ENCODE results near the gene HSDL1.
"Not testable (repeated sequence)": the region's sequence is repeated elsewhere in the genome, so short reads cannot be mapped to it uniquely, and the experiment has no call there.

Gene HSDL1

DNA sequence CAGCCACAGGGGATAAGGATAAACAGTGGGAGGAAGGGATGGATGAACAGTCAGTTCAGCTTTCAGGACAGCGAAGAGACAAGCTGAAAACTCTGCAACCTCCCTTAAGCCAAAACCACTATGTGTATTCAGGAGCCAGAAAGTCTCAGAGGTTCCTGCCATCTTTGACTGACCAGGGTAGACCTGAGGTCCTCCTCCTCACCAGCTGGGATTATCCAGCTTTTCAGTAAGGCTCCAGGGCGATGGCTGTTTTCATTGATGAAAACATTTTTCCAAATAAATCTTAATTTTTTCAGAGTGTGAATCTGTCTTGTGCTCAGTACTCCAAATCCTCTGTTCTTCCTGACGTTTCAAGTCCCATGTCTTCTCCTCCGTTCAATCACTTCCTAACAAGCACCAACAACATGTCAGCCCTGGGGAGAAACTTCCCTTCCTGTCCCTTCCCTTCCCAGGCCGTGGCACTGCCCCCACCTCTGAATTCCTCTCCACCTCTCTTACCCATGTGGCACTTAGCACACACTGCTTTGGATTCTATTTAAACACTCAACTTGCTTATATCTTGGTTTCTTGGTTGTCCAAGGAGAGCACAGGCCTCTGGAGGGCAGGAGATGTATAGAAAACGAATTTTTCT, 5.2 kb downstream of the HSDL1 start:
- in situ Hi-C loops (cut with HindIII; ENCODE audit: low sequenced_read_pairs) = loop anchor here (5.0 kb wide), 1 partner anchor 98 kb away; no protein-coding TSS in a partner anchor

DNA sequence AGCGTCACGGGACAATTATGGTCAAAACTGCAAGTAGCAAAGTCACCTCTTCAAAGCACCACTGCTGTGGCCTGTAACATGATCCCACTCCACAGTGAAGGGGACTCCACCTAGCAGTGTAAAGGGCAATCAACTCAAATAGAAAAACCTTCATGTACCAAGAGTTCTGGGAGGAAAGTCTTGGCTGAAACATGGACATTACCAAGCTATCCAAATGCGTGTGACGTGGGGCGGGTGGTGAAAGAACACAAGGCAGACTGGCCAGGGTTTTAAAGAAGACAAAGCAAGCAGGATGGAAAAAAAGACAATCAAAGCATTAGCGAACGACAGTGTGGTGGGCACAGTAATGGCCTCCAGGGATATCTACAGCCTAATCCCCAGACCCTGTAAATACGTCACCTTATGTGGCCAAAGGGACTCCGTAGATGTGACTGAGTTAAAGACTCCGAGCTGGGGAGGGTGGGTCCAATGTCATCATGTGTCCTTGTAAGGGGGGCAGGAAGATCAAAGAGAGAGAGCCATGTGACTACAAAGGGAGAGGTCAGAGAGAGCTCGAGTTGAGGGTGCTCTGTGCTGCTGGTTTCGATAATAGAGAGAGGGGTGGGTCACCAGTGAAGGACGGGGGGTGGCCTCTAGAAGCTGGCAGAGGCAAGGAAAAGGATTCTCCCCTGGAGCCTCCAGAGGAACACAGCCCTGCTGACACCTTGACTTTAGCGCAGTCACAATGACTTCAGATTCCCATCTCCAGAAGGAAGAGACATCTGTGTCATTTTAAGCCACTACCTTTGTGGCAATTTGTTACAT, 6.0 kb downstream of the HSDL1 start:
- in situ Hi-C loops (cut with HindIII; ENCODE audit: low sequenced_read_pairs) = no loop called here

DNA sequence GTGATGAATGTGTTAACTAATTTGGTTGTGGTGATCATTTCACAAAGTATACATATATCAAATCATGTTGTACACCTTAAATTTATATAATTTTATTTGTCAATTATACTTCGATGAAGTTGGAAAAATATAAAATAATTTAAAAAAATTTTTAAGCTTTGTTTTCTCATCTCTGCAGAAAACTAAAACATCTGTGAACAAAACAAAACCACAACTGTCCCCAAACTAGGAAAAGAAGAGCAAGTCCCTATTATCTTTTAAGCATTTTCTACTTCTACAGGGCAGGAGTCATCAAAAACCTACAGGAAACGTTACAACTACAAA, 6.5 kb downstream of the HSDL1 start:
- in situ Hi-C loops (cut with HindIII; ENCODE audit: low sequenced_read_pairs) = no loop called here

DNA sequence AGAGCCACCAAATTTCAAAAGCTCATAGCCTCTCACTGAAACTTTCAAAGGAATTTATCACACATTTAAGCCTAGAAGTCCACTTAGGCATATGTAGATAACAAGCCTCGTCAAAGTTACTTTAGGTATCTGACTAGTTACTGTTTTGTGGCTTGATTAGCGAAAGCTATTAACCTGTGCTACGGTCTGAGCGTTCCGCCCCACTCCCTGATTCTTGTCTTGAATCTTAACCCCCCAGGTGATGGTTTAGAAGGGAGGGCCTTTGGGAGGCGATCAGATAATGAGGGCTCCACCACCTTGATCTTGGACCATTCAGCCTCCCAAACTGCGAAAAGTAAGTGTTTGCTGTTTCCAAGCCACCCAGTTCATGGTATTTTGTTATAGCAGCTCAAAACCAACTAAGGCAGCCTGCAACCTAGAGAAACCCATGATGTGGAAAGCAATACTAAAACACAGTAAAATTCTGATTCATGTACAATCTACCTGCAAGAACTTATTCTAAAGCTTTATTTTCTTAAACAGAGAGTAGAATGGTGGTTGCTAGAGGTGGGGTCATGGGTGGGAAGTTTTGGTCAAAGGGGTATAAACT, 7.1 kb downstream of the HSDL1 start:
- in situ Hi-C loops (cut with HindIII; ENCODE audit: low sequenced_read_pairs) = no loop called here

DNA sequence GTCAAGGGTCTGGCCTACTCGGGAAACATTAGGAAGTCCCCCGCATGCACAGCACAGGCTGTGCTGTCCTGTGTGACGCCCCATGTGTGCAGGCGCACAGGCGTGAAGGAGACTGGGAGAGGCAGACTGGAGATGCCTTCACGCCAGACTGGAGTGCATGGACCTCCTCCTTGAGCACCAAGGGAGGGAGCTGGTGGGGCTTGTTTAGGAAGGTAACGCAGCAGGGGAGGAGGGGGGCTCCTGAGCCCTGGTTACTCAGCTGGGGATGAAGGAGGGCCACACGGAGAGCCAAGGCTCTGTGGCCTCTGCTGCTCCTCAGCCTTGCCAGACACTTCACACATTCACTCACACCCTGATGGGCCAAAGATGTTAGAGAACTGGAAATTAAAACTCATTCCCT, 7.7 kb downstream of the HSDL1 start:
- in situ Hi-C loops (cut with HindIII; ENCODE audit: low sequenced_read_pairs) = no loop called here

DNA sequence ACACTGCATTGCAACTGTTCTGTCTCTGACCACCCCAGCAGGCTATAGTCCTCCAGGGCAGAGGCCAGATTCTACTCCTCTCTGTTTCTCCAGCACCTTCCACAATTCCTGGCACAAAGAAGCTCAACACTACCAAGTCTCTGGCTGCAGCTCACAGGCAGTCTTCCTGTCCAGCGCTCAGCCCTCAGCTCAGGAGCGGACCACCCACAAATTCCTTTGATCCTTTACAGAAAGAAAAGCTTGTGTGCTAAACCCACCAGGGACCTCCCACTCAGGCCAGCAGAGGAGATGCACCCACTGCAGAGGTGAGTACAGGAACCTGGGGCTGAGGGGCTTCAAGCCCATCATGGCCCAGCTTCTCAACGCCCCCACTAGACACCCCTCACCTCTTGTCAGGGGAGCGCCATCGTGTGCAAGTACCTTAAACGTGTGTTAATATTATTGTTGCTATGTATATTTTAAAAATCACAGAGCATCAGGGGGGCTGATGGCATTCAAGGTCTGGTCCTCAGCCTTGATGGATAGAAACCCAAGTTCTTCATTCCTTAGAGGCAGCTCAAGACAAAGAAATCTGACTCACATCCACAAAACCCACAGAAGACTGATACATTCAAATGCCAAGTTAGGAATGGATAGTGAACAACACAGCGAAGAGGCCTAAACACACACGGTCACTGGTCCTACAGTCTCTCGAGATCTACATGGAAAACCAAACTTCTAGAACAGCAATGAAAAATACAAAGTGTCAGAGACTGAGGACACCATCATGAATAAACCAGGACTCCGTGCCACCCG, 8.4 kb downstream of the HSDL1 start:
- in situ Hi-C loops (cut with HindIII; ENCODE audit: low sequenced_read_pairs) = no loop called here

DNA sequence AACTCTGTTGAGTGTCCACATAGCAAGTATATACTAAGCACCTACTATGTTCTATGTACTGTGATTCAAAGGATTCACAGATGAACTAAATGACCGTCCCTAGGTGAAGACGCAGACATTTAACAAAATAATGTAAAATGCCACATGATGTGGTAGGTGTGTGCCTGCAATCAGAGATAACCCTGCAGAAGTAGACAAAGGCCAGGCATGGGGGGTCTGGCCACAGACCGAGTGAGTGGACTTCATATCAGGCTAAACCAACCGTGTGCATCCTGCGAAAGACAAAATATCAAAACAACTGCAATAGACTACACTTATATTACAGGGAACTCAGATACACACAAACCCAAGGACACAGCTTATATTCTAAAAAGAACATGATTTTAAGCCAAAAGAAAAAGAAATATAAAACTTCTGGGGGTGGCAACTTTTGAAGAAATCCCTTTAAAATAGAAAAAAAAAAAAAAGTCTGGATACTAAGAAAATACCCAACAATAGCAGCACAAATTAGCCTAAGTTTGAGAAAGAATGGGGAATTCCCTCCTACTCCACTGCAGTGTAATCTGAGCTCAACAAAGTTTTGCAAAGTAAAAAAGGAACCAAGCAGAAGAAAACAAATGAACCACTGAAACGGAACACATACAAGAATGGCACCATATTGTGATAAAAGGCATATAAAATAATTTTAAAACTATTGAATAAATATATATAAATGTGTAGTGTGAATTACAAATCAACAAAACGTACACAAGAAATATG, 12.3 kb downstream of the HSDL1 start:
- in situ Hi-C loops (cut with HindIII; ENCODE audit: low sequenced_read_pairs) = no loop called here

DNA sequence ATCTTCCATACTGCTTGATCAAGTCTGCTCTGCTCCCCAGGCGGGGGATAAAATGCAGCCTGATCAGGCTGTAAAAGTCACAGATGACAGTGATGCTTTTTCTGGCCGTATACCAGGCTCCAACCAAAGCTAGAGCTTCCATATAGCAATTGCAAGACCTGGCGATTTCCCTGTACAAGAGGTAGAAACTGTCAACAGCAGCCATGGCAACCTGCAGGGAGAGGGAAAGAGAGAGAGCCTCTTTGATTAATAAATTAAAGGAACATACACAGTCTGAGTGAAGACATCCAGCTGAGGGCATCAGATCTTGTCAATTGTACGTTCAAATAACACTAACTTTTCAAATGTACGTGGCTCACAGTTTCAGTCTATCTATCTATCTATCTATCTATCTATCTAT, 13.9 kb downstream of the HSDL1 start:
- in situ Hi-C loops (cut with HindIII; ENCODE audit: low sequenced_read_pairs) = no loop called here

DNA sequence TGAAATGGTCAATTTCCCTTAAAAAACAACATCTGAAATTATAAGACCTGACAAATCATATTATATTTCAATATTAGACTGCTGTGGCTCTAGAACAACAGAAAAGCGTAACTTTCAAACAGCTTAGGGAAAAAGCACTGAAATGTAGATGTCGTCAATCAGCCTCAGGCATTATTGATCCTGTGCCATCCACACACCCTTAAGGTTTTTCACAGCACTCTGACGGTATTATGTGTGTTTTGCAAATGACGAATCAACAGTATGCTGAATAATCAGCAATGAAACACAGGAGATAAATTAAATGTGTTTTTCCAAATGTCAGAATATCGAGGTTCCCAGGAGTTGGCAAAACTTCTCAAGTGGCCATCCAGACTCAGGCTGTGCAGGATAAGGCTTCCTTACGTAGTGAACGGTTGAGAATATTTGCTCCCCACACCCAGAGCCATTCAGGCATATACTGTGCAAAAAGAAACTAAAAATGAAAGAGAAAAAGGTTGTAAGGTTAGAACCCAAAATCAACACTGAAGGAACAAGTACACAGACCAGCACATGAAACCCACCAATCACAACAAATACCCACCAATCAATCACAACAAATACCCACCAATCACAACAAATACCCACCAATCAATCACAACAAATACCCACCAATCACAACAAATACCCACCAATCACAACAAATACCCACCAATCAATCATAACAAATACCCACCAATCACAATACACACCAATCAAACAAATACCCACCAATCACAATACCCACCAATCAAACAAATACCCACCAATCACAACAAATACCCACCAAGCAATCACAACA, 20.5 kb downstream of the HSDL1 start:
- in situ Hi-C loops (cut with HindIII; ENCODE audit: low sequenced_read_pairs) = no loop called here

DNA sequence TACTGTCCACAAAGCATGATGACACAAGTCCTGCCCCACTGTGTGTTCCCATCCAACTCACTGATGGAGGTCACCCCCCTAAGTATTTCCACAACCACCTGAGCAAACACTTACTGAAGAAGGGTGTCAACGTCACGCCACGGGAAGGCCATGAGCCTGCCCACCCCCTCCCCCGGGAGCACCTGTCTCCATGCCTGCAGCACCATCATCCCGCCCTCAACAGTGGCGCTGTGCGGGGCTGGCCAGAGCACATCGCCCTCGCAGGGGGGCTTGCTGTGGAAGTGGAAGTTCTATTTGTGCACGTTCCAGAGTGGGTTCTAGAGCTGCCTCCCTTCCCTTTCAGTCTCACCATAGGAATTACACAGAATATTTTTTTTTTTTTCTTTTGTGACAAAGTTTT, 24.0 kb downstream of the HSDL1 start:
- in situ Hi-C loops (cut with HindIII; ENCODE audit: low sequenced_read_pairs) = no loop called here

DNA sequence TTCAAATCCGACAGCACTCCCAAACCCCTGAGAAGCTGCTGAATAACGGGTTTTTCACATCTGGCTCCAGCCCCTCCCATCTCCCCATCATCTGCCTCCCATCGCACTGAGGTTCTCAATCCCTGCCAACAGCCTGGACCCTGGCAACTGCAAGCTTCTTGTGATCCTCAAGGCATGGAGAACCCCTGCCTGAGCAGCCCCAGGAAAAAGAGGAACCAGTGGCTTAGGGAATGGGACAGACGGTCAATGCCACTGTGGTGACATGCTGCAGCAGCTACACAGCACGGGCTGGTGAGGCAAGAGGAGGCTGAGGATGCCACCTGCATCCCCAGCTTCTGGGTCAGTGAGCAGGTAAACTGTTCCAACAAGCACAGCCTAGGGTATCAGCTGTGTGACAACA, 25.0 kb downstream of the HSDL1 start:
- in situ Hi-C loops (cut with HindIII; ENCODE audit: low sequenced_read_pairs) = no loop called here

DNA sequence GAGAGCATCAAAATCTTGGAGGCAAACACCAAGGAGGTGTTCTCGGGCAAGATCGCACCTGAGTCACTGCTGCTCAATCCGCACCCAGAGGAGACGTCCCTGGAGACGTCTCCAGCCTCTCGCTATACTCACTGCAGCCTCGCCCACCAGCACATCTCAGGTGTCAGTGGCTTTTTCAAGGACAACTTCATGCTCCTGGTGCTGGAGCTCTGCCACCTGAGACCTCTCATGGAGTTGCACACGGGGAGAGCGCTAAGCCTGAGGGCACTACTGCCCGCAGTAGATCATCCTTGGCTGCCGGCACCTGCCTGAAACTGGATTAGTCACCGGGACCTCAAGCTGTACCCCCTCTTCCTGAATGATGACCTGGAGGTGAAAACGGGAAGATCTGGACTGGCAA, 25.6 kb downstream of the HSDL1 start:
- in situ Hi-C loops (cut with HindIII; ENCODE audit: low sequenced_read_pairs) = no loop called here

DNA sequence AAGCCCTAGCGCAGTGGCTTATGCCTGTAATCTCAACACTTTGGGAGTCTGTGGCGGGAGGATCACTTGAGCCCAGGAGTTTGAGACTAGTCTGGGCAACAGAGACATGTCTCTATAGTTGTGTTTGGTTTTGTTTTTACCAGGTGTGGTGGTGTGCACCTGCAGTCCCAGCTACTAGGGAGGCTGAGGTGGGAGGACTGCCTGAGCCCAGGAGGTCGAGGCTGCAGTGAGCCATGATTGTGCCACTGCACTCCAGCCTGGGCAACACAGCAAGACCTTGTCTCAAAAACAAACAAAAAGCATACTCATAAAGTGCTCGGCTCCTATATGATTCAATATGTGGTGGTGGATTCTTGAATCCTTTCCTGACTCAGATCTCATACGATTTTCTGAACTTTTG, 26.7 kb downstream of the HSDL1 start:
- in situ Hi-C loops (cut with HindIII; ENCODE audit: low sequenced_read_pairs) = not testable (repeated sequence)

DNA sequence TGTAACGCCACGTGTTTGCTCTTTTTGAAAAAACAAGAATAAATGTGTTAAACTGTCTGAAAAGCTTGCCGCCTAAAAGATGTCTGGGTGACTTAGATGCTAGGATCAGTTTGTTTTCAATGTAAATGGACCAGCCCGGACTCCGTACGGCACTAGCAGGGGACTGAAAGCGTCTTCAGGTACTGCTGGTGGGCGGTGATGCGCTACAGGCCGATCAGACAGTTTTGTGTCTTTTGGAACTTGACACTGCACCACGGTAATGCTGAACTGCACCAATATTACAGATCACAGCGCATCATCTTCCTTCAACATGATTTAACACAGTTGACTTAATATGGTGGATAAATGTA, 27.5 kb downstream of the HSDL1 start:
- in situ Hi-C loops (cut with HindIII; ENCODE audit: low sequenced_read_pairs) = no loop called here

DNA sequence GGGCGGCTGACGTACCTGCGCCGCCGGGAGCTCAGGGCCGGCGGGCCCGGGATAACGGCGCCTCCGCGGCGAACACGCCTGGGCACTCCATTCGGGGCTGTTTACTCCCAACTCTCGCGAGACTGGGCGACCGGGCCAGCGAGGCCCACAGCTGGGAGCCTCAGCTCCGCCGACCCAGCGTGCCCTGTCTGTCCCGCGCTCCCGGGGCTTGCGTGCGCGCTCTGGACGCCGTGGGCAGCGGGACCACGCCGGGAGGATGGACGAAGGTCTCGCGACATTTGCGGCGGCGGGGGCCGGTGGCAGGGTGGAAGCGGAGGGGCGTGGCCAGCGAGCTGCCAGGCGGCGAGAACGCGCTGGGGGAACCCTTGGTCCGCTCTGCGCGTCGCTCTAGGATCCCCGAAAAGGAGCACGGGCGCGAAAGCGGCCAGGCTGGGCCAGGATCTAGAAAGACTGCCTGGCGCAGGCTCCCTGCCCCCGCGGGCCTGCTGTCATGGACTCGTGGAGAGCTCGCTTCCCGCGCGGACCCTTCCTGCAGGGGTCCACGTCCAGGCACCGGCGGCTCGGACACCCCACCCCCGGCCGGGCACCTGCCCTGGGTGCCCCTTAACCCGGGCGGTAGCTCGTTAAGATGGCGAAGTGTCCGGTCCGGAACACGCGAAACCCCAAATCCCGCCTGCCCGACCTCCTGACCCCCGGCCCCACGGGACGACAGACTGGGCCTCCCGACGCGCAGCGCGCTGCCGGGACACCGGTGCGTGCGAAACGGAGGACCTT, 28.1 kb downstream of the HSDL1 start, which contains the start of gene MBTPS1:
Gene MBTPS1 (minus strand): TSS at position 223 of the 774 bp plus-strand sequence. CDS start 15,159 bp downstream, outside the sequence.
- in situ Hi-C loops (cut with HindIII; ENCODE audit: low sequenced_read_pairs) = no loop called here

DNA sequence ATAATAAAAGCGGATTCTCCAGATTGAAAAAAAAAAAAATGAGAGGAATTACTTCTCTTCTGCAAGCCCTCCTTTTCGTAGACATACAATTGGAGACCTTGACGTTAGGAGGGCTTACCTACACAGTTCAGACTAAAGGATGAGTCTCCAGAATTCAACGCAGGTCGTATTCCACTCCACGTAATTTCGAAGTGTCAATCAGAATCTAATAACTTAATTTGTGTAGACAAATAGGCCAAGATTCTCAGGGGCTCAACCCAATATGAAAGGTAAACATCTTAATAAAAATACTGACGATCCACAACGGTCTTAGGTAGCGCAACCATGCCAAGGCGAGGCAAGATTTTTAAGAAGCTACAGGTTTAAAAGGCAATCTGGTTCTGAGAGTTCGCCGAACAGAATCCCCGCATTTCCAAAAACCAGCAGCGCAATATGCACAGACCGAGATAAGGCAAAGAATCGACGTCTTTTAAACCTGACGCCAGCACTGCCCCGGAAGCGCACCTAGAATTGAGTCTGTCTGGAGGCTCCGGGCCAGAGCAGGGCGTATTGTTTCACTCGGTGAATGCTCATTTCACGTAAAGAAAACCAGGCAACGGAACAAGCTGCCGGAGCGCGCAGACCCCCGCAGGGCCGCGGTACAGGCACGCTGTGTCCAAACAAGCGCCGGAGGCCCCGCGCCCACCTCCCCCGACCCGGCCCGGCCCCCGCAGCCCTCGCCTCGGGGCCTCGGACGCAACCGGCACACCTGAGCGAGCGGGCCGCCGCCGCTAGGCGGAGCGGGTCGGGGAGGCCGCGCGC, 28.9 kb downstream of the HSDL1 start:
- in situ Hi-C loops (cut with HindIII; ENCODE audit: low sequenced_read_pairs) = no loop called here

DNA sequence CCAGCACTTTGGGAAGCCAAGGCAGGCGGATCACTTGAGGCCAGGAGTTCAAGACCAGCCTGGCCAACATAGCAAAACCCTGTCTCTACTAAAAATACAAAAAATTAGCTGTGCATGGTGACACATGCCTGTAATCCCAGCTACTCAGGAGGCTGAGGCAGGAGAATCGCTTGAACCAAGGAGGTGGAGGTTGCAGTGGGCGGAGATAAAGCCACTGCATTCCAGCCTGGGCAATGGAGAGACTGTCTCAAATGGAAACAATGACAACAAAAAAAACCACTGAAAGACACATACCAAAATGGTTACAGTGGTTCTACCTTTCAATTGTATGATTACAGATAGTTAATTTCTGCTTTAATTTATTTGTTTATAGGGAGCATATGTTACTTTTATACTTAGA, 33.0 kb downstream of the HSDL1 start:
- in situ Hi-C loops (cut with HindIII; ENCODE audit: low sequenced_read_pairs) = not testable (repeated sequence)

DNA sequence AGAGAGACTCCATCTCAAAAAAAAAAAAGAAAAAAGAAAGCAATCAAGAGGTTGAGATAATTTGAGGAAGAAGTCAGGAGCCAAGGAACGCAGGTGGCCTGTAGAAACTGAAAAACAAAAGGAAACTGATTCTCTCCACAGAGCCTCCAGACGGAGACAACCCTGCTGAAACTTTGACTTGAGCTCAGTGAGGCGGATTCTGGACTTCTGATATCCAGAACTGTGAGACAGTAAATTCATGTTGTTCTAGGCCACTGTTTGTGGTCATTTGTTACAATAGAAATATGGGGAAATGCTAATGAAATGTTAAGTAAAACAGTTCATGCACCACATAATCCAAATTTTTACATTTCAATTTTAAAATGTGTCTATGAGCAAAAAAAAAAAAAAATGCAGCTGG, 33.5 kb downstream of the HSDL1 start:
- in situ Hi-C loops (cut with HindIII; ENCODE audit: low sequenced_read_pairs) = no loop called here

All from endothelial cell of hepatic sinusoid (primary cell).